ENCODE data around the gene SLC22A15.

The SLC22A15 gene

GRCh38 chr1:116110567-116111523 is 134.5 kb downstream of the SLC22A15 start, which contains the start of gene MAB21L3:
Gene MAB21L3, plus strand, starts transcription at chr1:116111399. Its CDS starts 1,217 bp downstream, at chr1:116112616.
- no peak for DNase-seq

GRCh38 chr1:116111524-116112021 is 135.3 kb downstream of the SLC22A15 start:
- DNase-seq: no peak

GRCh38 chr1:116112388-116113140 is 136.3 kb downstream of the SLC22A15 start:
- DNase-seq: peak; percentile 4

GRCh38 chr1:116113615-116114014 is 137.3 kb downstream of the SLC22A15 start:
- DNase-seq: no peak

- DNase-seq: no peak
These were observed 139.4 kb downstream of the SLC22A15 start for GRCh38 chr1:116115476-116116439.

- DNase-seq: no peak
These were observed 142.2 kb downstream of the SLC22A15 start for GRCh38 chr1:116118471-116118870.
